GM21528 (cell line): ENCODE data around the gene PPIE.

ENCODE experiments used
- ATAC-seq: cut with Tn5 transposase; IDR thresholded peaks from one replicate; pipeline ENCODE4 v1.9.1; 2021; ENCODE audit warnings: mild to moderate bottlenecking, moderate library complexity; ENCODE audit not compliant: unreplicated experiment, low FRiP score

PPIE gene

DNA sequence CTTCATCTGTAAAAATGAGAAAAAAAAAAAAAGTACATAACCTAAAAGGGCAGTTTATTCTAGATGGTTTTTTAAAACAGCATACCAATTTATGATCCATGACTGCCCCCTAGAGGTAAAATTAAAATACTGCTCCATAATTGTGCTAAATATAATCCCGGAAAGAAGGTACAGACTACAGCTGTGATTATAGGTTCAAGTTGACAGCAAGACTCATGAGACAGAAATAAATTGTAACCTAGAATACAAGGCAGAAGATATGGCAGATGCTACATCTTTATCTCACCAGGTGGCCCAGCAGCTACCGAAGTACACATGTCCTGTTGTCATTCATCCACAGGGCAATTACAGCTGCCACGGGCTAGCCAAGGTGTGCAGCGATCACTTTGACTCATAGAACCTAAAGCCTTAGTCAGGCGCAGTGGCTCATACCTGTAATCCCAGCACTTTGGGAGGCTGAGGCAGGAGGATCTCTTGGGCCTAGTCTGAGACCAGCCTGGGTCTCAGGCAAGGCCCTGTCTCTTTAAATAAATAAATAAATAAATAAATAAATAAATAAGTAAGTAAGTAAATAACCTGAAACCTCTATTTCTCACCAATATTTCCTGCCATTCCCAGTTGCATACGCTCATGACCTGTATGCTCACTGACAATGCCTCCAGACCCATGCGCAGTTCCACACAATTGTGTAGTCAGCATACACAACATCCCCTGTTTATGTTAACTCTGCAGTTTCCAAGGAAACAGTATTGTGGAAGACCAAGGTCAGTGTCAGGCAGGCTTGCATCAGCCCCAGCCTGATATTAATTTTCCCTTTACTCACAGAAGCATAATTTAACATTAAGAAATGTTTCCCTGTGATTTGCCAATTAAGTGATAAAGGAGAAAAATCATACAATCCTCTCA lies 18.3 kb upstream of the PPIE start:
- ATAC-seq = no peak

GRCh38 chr1:39721664-39722063 lies 17.0 kb upstream of the PPIE start:
- no peak for ATAC-seq

GRCh38 chr1:39722495-39722894 lies 16.2 kb upstream of the PPIE start:
- ATAC-seq = no peak

DNA sequence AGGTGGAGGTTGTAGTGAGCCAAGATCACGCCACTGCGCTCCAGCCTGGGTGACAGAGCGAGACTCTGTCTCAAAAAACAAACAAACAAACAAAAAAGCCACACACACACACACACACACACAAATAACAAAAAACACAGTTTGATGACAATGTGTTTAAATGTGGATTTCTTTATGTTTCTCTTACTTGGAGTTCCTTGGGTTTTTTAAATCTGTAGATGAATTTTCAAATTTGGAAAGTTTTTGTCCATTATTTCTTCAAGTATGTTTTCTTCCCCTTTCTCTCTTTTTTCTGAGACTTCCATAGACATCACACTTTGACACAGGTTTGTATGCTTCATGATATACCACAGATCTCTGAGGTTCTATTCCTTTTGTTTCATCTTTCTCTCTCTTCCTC lies 12.1 kb upstream of the PPIE start:
- ATAC-seq = no peak

DNA sequence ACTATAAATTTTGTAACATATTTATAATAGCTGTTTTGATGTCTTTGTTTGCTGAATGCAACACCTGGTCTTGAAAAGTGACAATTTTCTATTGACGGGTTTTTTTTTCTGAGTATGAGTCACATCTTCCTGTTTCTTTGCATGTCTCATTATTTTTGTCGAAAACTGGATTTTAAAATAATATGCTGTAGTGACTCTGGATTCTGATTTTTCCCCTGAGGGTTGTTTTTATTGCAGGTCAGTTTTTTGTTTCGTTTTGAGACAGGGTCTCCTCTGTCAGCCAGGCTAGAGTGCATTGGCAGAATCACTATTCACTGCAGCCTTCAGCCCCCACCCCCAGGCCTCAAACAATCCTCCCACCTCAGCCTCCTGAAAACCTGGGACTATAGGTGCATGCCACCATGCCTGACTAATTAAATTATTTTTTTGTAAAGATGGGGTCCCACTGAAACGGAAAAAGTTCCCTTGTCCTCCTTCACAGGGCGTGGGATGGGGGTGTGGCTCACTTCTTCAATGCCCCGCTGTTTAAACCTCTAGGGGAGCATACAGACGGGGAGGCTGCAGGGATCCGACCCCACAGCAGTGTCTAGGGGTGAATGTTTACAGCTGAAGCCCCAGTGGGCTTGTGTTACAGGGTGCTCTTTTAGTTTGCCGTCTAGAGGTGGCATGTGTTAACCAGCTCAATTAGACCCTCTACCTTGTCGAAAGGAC lies 11.3 kb upstream of the PPIE start:
- no peak for ATAC-seq

DNA sequence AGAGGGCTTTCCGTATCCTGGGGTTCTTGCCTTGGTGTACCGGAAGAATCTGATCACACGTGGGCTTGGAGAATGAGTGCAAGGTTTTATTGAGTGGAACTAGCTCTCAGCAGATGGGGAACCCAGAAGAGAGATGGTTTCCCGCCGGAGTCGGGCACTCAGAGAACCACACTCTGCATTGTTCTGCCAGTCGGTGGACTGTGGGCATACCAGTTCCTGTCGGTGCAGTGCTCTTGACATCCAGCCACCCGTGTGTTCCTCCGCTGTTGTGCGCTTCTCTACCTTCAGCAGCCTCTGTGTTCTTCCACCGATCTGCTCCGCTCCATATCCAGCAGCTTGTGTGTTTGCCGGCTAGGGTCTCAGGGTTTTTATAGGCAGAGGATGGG lies 10.8 kb upstream of the PPIE start:
- ATAC-seq = no peak

DNA sequence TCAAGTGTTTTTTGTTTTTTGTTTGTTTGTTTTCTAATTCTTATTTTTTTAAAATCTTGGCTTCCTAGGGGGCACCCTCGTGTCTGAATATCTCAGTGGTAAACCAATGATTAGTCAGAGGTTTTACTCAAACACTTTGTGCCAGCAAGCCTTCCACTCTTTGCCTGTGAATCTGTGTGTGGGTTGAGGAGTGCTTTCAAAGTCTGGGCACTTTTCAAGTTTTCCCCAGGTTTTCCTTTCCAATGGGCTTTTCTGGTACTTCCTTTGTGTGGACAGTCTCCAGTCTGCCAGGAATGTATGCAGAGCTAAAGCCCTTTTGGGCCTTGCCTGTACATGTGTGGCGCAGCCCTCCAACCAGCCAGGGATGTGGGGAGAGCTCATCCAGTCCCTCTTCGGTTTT lies 9.7 kb upstream of the PPIE start:
- no peak for ATAC-seq

GRCh38 chr1:39729842-39730241 lies 8.8 kb upstream of the PPIE start:
- no peak for ATAC-seq

- no peak for ATAC-seq
These were observed 6.0 kb upstream of the PPIE start for GRCh38 chr1:39732730-39733129.

DNA sequence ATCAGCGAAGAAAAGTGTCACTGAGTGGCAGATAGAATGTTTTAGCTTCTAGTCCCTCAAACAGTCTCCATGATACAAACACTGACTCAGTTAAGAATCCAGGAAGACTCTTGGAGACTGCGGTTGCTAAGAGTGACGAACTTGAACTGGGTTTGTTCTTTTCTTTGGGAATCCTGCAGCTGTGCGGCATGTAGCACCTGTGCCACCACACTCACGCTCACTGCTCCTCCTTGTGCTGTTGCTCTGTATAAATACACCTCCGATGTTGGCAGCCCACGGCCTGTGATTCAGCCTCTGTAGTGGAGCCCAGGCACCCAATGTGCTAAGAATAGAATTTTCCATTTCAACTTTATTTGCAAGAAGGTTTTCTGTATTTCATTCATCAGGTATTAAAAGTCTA lies 5.5 kb upstream of the PPIE start:
- no peak for ATAC-seq

DNA sequence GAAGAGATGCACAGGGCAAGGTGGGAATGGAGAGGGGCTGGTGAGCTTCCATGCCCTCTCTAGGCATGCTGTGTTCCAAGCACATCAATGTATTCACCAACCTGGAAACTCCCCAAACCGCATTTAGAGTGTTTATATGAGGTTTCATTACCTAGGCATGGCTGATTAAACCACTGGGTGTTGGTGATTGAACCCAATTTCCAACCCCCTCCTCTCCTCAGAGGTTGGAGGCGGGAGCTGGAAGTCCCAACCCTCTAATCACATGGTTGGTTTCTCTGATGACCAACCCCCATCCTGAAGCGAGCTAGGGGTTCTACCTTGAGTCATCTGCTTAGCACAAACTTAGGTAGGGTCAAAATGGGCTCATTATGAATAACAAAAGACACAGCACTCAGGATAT lies 3.0 kb upstream of the PPIE start:
- no peak for ATAC-seq

GRCh38 chr1:39737546-39738169 lies 1.0 kb upstream of the PPIE start:
- no peak for ATAC-seq

- ATAC-seq = no peak
These were observed 6.5 kb downstream of the PPIE start for GRCh38 chr1:39745016-39745670.

GRCh38 chr1:39751595-39751994 lies 12.9 kb downstream of the PPIE start:
- ATAC-seq = no peak

DNA sequence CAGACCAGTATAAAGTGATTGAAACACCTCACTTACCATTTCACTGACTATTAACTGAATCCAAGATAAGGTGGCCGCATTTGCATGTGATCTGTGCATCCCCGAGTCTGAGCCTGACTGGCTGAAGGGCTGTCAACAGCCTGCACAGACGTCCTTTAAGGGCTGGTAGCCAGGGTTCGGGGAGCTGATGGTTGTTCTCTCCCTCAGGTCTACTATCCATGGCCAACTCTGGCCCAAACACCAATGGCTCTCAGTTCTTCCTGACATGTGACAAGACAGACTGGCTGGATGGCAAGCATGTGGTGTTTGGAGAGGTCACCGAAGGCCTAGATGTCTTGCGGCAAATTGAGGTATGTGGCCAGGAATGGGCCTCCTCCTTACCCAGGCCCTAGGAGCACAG lies 14.0 kb downstream of the PPIE start:
- no peak for ATAC-seq

GRCh38 chr1:39753132-39754025 lies 14.7 kb downstream of the PPIE start:
- no peak for ATAC-seq

DNA sequence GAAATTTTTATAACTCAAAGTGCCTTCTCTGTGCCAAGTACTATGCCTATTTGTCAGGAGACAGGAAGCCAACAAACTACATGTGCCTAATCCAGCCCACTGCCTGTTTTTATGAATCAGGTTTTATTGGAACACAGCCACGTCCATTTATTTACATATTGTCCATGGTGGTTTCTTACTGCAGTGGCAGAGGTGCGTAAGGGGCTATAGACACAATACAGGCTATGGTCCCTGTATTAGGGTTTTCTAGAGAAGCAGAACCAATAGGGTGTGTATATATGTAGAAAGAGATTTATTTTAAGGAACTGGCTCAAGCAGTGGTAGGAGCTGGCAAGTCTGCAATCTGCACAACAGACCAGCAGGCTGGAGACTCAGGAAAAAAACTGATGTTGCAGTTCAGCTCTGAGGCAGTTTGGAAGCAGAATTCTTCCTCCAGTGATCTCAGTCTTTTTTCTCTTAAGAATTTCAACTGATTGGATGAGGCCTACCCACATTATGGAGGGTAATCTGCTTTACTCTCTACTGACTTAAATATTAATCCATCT lies 15.4 kb downstream of the PPIE start:
- ATAC-seq = no peak

DNA sequence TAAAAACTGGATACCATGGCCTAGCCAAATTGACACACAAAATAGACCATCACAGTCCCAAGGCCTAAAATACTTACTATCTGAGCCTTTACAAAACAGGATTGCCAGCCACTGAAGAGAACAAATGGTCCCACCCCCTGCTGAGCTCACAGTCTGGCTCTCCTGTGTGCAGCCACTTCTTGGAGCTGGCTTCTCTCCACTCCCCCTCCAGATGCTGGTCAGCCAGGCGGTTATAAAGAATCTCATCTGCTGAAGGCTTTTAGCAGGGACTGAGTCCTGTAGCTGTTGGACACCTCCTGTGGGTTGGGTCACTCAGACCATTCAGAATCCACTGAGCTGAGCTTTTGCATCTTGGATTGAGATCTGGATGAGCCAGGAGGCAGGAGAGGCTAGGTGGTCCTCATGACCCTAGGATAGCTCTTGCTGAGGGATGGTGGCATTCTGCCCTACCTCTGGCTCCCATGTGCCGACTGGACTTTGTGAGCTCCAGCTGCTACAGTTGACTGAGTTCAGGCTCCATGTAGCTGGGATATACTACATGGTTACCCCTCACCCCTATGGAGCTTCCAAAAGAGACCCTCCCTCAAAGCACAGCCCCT lies 16.3 kb downstream of the PPIE start:
- no peak for ATAC-seq

- no peak for ATAC-seq
These were observed 17.4 kb downstream of the PPIE start for GRCh38 chr1:39755965-39756659.
